Measurements from ENCODE around the gene GPR87.

GPR87 gene

GRCh38 chr3:151318313-151318712 lies 1.7 kb upstream of the GPR87 start:
- in situ Hi-C loops (cut with MboI; ENCODE audit: low sequenced_read_pairs), result no loop called here

GRCh38 chr3:151315846-151316245 lies 774 bp downstream of the GPR87 start:
- in situ Hi-C loops (cut with MboI; ENCODE audit: low sequenced_read_pairs), result no loop called here

- in situ Hi-C loops (cut with MboI; ENCODE audit: low sequenced_read_pairs), result no loop called here
Observed at GRCh38 chr3:151315136-151315535, 1.5 kb downstream of the GPR87 start.

- in situ Hi-C loops (cut with MboI; ENCODE audit: low sequenced_read_pairs), result no loop called here
Observed at GRCh38 chr3:151314593-151314992, 2.0 kb downstream of the GPR87 start.

GRCh38 chr3:151314137-151314536 lies 2.5 kb downstream of the GPR87 start:
- in situ Hi-C loops (cut with MboI; ENCODE audit: low sequenced_read_pairs), result no loop called here

GRCh38 chr3:151312972-151313371 lies 3.6 kb downstream of the GPR87 start:
- in situ Hi-C loops (cut with MboI; ENCODE audit: low sequenced_read_pairs), result no loop called here

GRCh38 chr3:151309566-151309965 lies 7.1 kb downstream of the GPR87 start:
- in situ Hi-C loops (cut with MboI; ENCODE audit: low sequenced_read_pairs), result no loop called here

GRCh38 chr3:151307583-151308488 lies 8.8 kb downstream of the GPR87 start:
- in situ Hi-C loops (cut with MboI; ENCODE audit: low sequenced_read_pairs), result no loop called here

GRCh38 chr3:151307131-151307530 lies 9.5 kb downstream of the GPR87 start:
- in situ Hi-C loops (cut with MboI; ENCODE audit: low sequenced_read_pairs), result no loop called here

- in situ Hi-C loops (cut with MboI; ENCODE audit: low sequenced_read_pairs), result no loop called here
Observed at GRCh38 chr3:151306168-151306810, 10.3 kb downstream of the GPR87 start.

GRCh38 chr3:151305775-151306151 lies 10.9 kb downstream of the GPR87 start:
- in situ Hi-C loops (cut with MboI; ENCODE audit: low sequenced_read_pairs), result no loop called here

- in situ Hi-C loops (cut with MboI; ENCODE audit: low sequenced_read_pairs), result no loop called here
Observed at GRCh38 chr3:151305060-151305774, 11.4 kb downstream of the GPR87 start.

- in situ Hi-C loops (cut with MboI; ENCODE audit: low sequenced_read_pairs), result no loop called here
Observed at GRCh38 chr3:151303751-151304150, 12.9 kb downstream of the GPR87 start.

GRCh38 chr3:151301787-151302186 lies 14.8 kb downstream of the GPR87 start:
- in situ Hi-C loops (cut with MboI; ENCODE audit: low sequenced_read_pairs), result no loop called here

- in situ Hi-C loops (cut with MboI; ENCODE audit: low sequenced_read_pairs), result no loop called here
Observed at GRCh38 chr3:151300539-151300938, 16.1 kb downstream of the GPR87 start.

GRCh38 chr3:151299006-151299405 lies 17.6 kb downstream of the GPR87 start:
- in situ Hi-C loops (cut with MboI; ENCODE audit: low sequenced_read_pairs), result loop anchor here (25.0 kb wide), 1 partner anchor 538 kb away; no protein-coding TSS in a partner anchor

GRCh38 chr3:151297429-151297828 lies 19.2 kb downstream of the GPR87 start:
- in situ Hi-C loops (cut with MboI; ENCODE audit: low sequenced_read_pairs), result loop anchor here (25.0 kb wide), 1 partner anchor 540 kb away; no protein-coding TSS in a partner anchor

- in situ Hi-C loops (cut with MboI; ENCODE audit: low sequenced_read_pairs), result loop anchor here (25.0 kb wide), 1 partner anchor 541 kb away; no protein-coding TSS in a partner anchor
Observed at GRCh38 chr3:151296226-151296625, 20.4 kb downstream of the GPR87 start.

GRCh38 chr3:151293127-151293526 lies 23.5 kb downstream of the GPR87 start:
- in situ Hi-C loops (cut with MboI; ENCODE audit: low sequenced_read_pairs), result loop anchor here (25.0 kb wide), 1 partner anchor 544 kb away; no protein-coding TSS in a partner anchor

- in situ Hi-C loops (cut with MboI; ENCODE audit: low sequenced_read_pairs), result loop anchor here (25.0 kb wide), 1 partner anchor 547 kb away; no protein-coding TSS in a partner anchor
Observed at GRCh38 chr3:151290673-151291072, 25.9 kb downstream of the GPR87 start.

- in situ Hi-C loops (cut with MboI; ENCODE audit: low sequenced_read_pairs), result loop anchor here (25.0 kb wide), 1 partner anchor 548 kb away; no protein-coding TSS in a partner anchor
Observed at GRCh38 chr3:151289445-151289844, 27.2 kb downstream of the GPR87 start.
